Measurements from ENCODE around the gene PBX1.

DNA sequence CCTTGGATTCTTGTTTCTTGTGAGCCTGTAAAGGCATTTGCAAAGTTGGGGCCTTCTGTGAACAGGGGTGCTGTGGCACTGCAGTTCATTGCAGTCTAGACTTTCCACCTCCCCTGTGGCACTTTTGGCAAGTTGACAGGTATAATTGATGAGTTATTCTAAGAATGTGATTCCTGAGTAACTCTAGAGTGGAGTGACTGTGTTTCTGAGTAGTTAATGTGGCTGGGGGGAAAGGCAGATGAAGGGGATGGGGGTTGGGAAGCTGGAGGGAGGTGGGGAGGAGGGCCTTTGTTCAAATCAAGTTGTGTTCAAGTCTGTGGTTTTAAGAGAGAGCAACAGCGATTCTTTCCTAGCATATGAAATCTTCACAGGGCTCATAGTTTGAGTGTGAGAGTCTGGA is 32.9 kb downstream of the PBX1 start:
- no peak for TF ChIP-seq EZH2 (IDR thresholded peaks at IDR 0.05; ENCODE audit: borderline replicate concordance, low read depth, low read length, severe bottlenecking)
- TF ChIP-seq, protein P1, sequence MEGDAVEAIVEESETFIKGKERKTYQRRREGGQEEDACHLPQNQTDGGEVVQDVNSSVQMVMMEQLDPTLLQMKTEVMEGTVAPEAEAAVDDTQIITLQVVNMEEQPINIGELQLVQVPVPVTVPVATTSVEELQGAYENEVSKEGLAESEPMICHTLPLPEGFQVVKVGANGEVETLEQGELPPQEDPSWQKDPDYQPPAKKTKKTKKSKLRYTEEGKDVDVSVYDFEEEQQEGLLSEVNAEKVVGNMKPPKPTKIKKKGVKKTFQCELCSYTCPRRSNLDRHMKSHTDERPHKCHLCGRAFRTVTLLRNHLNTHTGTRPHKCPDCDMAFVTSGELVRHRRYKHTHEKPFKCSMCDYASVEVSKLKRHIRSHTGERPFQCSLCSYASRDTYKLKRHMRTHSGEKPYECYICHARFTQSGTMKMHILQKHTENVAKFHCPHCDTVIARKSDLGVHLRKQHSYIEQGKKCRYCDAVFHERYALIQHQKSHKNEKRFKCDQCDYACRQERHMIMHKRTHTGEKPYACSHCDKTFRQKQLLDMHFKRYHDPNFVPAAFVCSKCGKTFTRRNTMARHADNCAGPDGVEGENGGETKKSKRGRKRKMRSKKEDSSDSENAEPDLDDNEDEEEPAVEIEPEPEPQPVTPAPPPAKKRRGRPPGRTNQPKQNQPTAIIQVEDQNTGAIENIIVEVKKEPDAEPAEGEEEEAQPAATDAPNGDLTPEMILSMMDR (IDR thresholded peaks at IDR 0.05; ENCODE audit: extremely low read depth in 1 of 2, insufficient read depth in 1 of 2, low read depth in 1 of 2, low read length in 2 of 2): no peak
- no peak for TF ChIP-seq POLR2A (IDR thresholded peaks at IDR 0.05; ENCODE audit: low read depth, low read length)
- TF ChIP-seq POLR2AphosphoS5 (IDR thresholded peaks at IDR 0.05; ENCODE audit: insufficient read depth, low read depth, low read length): no peak
- no peak for TF ChIP-seq GATA2 (IDR thresholded peaks at IDR 0.05; ENCODE audit: insufficient read depth, insufficient read length, low read depth, low read length)
- no peak for TF ChIP-seq FOS (IDR thresholded peaks at IDR 0.05; ENCODE audit: borderline replicate concordance, insufficient read depth, low read length)
- no peak for TF ChIP-seq JUN (IDR thresholded peaks at IDR 0.05; ENCODE audit: borderline replicate concordance, insufficient read depth, insufficient read length, low read depth)
- TF ChIP-seq, protein P2, sequence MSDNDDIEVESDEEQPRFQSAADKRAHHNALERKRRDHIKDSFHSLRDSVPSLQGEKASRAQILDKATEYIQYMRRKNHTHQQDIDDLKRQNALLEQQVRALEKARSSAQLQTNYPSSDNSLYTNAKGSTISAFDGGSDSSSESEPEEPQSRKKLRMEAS (IDR thresholded peaks at IDR 0.05; ENCODE audit: insufficient read depth, insufficient read length): no peak
